GM18858 (cell line): ENCODE measurements around the gene COPS7A.

ENCODE experiments used
- ATAC-seq: cut with Tn5 transposase; IDR thresholded peaks from one replicate; pipeline ENCODE4 v1.9.1; 2021; ENCODE audit not compliant: unreplicated experiment

COPS7A gene

DNA sequence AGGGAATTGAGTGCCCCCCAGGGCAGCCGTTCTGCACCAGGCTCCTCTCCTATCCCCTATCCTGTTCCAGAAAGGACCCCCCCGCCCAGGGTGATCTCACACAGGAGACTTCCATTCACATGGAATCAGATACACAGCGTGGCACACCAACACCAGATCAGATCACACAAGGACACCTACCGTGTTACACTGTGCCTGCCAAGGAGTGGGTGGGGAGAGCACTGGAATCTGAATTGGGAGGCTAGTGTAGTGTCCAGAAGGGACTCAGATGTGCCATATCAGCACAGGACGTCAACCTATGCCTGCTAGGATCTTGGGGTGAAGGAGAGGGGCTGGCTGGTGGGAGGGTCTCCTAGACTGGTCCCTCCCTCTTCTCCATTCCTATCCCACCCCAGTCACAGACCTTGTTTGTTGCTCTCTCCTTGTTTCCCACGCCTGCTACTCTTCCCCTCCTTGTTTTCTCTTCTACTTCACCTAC, 44.6 kb downstream of the COPS7A start:
- no peak for ATAC-seq

DNA sequence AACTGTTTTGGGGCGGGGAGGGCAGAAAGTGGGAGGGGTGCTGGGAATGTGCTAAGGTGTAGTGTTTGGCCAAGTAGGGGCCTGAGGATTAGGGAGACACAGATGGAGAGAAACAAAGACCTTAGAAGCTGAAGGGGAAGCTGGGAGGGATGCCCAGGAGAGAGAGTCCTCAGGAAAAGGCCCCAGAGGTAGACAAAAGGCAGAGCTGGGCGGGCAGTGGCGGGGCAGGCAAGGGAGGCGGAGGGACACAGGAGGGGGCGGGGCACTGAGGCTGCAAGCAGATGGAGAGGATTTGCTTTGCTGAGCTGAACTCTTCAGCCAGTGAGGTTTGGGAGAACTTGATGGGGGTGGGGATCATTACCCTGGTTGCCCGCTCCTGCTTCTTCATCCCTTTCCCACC, 45.1 kb downstream of the COPS7A start:
- ATAC-seq, result no peak

DNA sequence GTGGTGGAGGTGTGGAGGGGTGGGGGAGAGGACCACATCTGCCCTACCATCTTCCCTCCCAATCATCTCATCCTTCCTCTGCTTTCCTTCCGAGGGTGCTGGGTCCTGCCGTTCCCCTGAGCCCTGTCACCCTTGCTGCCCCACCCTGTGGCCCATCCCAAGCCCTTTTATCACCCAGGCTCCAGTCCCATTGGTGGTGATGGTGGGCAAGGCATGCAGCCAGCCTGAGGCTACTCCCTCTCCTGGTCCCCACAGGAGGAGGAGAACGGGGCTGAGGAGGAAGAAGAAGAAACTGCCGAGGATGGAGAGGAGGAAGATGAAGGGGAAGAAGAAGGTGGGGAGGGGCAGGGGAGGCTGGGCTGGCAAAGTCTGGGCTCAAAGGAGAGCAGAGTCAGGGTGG, 45.8 kb downstream of the COPS7A start:
- no peak for ATAC-seq

DNA sequence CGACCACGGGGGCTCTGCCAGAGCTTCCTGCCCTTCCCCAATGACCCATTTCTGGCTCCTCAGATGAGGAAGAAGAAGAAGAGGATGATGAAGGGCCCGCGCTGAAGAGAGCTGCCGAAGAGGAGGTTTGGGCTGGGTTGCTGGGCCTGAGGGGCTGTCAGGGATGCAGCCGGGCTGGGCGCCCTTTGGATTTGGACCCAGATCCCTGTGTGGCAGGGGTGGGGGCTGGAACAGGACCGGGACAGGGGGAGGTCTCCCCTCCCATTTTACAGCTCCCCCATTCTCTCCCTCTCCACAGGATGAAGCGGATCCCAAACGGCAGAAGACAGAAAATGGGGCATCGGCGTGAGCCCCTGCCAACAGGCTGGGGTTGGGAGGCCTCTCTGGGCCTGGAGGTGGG, 46.2 kb downstream of the COPS7A start:
- ATAC-seq, result no peak

DNA sequence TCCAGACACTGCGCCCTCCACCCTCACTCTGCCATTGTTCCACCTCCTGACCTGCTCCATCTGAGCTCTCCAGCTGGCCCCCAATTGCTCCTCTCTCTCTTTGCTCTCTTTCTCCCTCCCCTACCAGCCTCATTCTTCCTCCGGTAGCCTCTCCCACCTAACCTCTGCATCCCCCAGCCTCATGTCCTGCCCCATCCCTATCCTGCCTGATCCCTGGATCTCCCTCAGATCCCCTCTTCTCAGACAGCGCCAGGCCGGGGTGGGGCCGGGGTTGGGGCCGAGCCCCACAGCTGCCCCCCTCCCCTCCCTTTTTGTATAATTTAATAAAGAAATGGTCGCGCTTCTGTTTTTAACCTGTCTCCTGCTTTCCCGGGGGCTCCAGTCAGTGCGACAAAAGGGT, 46.8 kb downstream of the COPS7A start:
- ATAC-seq, result no peak

DNA sequence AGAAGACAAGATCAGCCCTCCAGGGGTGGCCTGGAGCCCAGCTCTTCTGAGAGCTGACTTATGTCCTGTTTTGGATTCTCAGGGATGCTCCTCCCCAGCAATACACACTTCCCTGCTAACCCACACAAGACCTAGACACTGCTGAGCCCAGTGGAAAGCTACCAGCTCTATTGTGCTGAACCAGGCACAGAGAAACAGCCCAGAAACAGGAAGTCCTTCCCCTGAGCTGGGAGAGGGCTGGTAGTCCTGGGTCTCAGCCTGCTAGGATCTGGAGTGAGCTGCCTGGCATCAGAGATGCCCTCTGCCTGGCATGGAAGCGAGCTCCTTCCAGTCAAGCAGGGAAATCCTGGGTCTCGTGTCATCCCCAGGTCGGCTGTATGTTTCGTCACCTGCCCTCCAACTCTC, 47.2 kb downstream of the COPS7A start:
- no peak for ATAC-seq

DNA sequence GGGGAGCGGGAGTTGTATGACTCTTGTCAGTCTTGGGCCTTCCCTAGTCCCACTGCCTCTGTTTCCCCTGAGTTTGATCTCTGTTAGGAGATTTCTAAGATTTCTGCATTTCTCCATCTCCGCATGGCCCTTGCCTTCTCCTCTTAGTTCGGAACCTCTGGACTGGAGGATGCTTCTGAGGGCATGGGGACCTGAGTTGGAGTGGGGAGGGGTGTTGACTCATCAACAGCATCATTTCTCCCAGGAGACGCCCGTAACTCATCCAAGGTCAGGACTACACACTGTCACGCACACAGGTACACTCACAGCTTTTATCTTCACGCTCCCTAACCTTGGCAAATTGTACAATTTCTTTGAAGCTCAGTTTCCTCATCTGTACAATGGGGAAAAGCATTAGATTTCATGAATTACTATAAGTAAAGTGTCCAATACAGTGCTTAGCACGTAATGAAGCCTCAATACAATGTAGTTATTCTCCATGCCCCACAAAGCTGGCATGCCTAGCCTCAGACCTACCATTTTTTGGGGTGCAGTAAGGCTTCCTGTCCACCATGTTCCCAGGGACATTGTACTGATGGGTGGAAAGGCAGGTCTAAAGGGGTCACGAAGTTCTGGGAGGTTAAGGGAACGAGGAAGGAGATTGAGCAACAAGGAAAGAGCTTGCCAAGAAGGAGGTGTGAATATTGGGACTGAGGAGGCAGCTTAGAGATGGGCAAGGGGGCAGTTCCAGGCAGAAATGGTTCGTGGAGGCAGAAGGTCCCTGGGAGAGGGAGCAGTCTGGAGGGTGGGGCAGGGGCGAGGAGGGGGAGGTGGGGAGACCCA, 47.9 kb downstream of the COPS7A start:
- ATAC-seq, result no peak

DNA sequence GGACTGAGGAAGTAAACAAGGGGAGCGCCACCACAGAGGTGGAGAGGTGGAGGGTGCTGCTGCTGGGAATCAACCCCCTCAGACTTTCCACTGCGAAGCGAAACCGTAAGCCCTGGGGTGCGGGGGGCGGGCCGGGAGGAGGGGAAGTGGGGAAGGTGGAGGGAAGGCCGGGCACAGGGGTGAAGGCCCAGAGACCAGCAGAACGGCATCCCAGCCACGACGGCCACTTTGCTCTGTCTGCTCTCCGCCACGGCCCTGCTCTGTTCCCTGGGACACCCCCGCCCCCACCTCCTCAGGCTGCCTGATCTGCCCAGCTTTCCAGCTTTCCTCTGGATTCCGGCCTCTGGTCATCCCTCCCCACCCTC, 48.5 kb downstream of the COPS7A start, which contains the start of gene LAG3:
LAG3 (plus strand) TSS at position 190 of the 365 bp plus-strand sequence. CDS start 333 bp downstream, outside the sequence.
- ATAC-seq, result no peak

DNA sequence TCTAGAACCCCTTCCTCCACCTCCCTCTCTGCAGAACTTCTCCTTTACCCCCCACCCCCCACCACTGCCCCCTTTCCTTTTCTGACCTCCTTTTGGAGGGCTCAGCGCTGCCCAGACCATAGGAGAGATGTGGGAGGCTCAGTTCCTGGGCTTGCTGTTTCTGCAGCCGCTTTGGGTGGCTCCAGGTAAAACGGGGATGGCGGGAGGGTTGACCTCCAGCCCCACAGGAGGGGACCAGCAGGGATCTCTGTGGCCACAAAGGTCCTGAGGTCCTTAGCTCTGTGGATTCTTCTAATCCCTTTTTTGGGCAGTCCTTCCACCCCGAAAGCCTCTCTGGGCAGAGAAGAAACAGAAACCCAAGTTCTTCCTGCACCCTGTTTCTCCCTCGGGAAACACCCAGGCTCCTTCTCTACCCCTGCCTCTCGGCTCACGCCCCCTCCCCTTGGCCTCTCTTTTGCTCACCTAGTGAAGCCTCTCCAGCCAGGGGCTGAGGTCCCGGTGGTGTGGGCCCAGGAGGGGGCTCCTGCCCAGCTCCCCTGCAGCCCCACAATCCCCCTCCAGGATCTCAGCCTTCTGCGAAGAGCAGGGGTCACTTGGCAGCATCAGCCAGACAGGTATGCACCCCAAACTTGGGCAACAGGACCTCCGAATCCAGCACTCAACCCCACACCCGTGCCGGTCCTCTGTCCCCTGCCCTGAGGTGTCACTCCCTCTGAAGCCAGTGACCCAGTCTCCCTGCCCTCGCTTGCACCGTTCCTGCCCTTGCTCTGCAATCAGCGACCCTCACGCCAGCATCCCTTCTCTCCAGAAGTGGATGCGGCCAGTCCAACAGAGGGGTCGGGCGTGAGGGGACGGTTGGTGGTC, 49.1 kb downstream of the COPS7A start:
- ATAC-seq, result no peak

DNA sequence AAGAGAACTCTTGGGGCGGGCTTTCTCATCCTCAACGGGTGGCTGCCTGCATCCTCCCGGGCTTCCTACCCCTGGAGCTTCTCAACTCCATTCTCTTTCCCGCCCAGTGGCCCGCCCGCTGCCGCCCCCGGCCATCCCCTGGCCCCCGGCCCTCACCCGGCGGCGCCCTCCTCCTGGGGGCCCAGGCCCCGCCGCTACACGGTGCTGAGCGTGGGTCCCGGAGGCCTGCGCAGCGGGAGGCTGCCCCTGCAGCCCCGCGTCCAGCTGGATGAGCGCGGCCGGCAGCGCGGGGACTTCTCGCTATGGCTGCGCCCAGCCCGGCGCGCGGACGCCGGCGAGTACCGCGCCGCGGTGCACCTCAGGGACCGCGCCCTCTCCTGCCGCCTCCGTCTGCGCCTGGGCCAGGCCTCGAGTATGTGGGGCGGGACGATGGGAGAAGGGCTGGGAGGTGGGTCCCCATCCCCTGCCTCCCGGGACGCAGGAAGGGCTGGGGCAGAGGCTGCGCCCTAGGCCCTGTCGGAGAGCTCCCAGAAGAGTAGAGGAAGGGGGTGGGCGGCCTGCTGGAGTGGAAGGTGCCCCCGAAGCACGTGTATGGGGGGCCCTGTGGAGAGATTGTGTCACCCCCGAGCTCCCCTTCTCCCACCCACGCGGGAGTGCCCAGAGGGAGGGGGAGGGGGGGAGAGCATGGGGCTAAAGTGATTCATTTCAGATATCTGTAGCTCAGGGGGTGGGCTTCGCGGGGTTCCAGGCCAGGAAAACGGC, 49.9 kb downstream of the COPS7A start:
- no peak for ATAC-seq

DNA sequence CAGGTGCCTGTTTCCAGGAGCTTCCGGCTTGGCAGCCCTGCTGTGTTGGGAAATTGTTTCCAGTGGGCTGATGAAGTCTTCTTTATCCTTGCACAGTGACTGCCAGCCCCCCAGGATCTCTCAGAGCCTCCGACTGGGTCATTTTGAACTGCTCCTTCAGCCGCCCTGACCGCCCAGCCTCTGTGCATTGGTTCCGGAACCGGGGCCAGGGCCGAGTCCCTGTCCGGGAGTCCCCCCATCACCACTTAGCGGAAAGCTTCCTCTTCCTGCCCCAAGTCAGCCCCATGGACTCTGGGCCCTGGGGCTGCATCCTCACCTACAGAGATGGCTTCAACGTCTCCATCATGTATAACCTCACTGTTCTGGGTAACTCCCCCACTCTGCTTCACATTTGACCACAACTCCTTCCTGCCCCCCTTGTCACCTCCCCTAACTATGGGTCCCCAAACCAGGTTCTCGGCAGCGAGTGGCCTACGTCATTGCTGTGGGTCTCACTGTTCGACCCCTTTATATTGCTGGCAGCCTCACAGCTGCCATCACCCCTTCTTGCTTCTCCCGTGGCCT, 50.7 kb downstream of the COPS7A start:
- ATAC-seq, result no peak

DNA sequence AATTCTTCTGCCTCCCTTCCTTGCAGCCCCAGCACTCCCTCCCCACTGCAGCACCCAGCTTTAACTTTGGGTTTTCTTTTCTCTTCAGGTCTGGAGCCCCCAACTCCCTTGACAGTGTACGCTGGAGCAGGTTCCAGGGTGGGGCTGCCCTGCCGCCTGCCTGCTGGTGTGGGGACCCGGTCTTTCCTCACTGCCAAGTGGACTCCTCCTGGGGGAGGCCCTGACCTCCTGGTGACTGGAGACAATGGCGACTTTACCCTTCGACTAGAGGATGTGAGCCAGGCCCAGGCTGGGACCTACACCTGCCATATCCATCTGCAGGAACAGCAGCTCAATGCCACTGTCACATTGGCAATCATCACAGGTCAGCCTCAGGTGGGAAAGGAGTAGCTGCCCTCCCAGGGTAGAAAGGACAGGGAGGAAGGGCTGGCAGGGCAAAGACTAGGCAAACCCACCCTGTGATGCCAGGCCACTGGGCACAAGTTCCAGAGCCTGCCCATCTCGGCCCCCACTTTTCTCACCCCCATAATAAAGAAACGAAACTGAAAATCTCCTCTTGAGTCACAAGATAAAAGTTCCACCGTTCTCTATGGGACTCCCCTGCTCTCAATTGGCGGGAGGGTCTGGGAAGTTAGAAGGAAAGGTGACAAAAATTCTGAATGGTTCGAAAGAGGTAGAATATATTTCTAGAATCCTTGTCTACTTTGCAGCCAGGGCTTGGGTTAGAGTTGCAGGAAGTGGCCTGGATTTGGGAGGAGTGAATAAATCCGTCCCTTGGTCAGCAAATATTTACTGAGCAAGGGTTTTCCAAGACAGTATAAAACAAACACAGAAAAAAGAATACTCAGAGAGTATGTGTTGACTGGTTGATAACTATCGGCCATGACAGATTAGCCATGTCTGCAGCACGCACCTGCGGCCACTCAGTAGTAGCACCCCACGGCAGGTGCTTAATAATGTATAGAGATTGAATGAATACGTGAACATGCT, 51.6 kb downstream of the COPS7A start:
- no peak for ATAC-seq

DNA sequence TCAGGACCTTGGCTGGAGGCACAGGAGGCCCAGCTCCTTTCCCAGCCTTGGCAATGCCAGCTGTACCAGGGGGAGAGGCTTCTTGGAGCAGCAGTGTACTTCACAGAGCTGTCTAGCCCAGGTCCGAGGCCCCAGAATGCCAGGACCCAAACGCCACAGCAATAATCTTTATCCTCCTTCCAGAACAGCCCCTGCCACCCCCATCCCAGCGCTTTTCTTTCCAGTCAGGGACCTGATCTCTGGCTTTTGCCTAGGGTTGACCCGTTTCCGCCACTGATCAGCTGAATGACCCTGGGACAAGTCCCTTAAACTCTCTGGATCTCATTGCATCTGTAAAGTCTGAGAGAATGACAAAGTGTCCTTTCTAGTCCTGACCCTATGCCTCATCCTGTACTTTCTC, 53.5 kb downstream of the COPS7A start:
- ATAC-seq, result no peak

DNA sequence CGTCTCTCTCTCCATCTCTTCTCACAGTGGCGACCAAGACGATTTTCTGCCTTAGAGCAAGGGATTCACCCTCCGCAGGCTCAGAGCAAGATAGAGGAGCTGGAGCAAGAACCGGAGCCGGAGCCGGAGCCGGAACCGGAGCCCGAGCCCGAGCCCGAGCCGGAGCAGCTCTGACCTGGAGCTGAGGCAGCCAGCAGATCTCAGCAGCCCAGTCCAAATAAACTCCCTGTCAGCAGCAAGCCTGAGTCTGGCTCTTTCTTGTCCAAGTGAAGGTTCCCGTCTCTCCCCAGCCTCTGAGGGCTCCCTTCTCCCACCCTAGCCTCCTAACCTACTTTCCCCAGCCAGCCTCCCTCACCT, 54.3 kb downstream of the COPS7A start:
- no peak for ATAC-seq

DNA sequence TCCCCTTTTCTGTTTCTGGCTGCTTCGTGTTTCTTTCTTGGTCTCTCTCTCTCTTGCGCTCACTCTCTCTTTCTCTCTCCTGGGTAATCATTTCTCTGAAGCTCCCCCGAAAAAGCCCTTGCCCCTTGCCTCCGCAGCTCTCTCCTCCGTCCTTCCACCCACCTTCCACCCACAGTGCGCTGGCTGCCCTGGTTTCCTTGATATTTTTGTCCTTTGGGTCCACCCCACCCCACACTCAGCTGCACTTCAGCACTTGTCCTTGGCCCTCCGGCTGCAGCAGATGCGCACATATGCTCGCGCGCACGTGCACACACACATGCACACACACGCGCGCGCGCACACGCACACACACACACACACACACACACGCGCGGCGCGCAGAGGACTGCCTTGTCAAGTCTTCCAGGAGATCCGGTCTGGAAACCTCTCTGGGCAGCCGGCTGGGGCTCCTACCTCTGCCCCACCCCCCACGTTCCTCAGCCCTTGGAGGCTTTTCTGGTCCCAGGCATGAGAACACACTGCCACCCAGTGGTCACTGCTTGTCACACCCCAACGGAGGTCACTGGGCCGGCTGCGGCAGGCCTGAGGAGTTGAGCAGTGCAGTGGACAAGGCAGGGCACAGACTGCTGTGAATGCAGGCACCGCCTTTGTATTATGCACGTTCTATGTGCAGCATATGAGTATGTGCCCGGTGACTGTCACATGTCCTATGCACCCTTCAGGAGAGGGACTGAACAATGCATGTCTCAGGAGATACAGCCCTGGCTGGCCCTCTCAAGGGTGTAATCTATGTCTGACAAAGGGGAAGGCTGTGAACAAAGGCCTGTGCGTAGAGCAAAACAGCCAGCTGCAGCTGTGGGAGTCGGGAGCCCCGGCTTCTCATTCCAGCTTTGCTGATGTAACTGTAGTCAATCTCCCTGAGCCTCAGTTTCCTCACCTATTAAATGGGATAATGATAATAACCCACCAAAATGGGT, 55.0 kb downstream of the COPS7A start:
- ATAC-seq, result no peak

DNA sequence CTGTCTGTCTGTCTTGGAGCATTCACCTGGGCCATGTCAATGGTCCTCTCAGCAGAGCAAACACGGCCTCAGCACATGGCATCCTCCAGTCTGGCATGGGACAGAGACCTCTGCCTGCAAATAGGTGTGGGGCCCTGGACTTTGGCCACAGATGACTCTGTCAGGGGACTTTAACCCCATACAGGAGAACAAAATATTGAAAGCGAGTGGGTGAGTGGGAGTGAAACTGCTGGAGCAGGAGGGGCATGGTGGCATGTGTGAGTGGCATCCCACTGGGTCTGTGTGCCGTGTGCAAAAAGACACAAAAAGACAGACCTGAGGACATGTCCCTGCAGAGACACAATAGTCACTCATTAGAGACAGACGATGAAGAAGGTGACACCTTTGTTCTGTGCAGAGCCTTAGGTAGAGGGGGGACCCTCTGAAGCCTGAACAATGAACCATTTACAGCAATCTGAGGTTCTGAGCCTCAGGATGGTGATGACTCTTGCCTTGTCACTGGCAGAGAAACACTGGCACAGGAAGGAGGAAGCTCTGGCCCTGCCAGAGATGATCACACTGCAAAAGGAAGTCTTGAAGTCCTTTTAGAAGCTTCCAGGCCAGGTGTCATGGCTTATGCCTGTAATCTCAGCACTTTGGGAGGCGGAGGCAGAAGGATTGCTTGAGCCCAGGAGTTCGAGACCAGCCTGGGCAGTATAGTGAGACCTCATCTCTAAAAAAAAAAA, 56.0 kb downstream of the COPS7A start:
- no peak for ATAC-seq

DNA sequence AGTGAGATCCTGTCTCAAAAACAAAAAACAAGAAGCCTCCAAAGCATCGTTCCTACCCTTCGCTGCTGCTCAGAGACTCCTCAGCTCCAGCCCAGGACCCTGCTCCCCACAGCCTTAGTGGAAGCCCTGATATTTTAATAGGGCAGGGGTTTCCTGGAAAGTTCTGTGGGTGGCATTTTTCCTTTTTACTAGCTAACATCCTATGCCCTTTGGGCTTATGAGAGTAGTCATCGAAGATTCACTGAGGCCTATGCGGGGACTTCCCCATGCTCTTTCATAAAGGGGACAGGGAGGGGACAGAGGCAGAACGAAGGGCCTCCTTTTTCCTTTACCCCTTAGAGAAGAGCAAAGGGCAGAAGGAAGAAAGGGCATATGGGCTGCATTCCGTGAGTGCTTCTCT, 56.7 kb downstream of the COPS7A start:
- ATAC-seq, result no peak
